ENCODE measurements around the gene LMBRD2. TPM values are rescaled to one million over a fixed set of nuclear protein-coding genes. Genes with fewer than 3 reads are reported as not detected.

LMBRD2 gene
- total RNA-seq, 2 experiments from 2014 or later = 9.9 to 10.8 TPM

DNA sequence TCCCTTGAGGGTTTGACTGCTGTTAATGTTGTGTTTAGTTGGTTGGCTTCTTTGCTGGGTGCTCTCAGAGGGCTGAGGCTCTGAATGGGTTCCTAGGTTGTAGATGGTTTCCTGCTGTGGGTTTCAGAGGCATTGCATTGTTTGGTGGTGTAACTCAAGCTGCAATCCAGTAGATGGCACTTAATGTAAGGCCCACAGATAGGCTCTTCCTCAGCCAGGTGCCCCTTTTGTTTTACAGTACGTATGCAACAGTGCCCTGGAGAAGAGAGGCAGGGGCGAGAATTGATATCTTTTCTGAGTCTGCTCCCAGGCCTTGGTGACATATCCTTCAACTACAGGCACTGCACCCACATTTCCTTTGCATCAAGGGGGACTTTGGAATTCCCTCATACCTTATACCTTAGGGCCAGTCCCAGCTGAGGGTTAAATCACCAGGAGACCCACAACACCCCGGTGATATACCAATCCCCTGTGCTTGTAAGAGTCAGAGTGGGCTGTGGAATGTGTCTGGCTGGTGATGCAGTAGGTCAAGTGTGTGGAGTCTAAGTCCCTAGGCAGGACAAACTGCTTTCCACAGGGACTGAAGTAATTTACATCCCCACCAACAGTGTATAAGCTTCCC is 78.0 kb downstream of the LMBRD2 start:
- TF ChIP-seq, protein P1, sequence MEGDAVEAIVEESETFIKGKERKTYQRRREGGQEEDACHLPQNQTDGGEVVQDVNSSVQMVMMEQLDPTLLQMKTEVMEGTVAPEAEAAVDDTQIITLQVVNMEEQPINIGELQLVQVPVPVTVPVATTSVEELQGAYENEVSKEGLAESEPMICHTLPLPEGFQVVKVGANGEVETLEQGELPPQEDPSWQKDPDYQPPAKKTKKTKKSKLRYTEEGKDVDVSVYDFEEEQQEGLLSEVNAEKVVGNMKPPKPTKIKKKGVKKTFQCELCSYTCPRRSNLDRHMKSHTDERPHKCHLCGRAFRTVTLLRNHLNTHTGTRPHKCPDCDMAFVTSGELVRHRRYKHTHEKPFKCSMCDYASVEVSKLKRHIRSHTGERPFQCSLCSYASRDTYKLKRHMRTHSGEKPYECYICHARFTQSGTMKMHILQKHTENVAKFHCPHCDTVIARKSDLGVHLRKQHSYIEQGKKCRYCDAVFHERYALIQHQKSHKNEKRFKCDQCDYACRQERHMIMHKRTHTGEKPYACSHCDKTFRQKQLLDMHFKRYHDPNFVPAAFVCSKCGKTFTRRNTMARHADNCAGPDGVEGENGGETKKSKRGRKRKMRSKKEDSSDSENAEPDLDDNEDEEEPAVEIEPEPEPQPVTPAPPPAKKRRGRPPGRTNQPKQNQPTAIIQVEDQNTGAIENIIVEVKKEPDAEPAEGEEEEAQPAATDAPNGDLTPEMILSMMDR (IDR thresholded peaks at IDR 0.05) = no peak
- peak; percentile 75 for ATAC-seq
- Mint-ChIP-seq H3K27me3 (peaks cover 1% of the 10 kb centered on the region), H3K36me3 (ENCODE audit: low read depth) (no peaks in the 10 kb centered on the region), H3K9me3 (no peaks in the 10 kb centered on the region), H3K4me3 (no peak overlapping the region), H3K27ac (no peak overlapping the region), H3K4me1 (ENCODE audit: low read depth) (no peaks in the 10 kb centered on the region)
- POLR2A ChIA-PET = no interaction called here
- CTCF ChIA-PET = interaction anchor here (1.0 to 1.3 kb wide), 3 partner anchors 9 to 231 kb away, joined by 3 to 4 read pairs (median 3); no protein-coding TSS in a partner anchor
- intact Hi-C loops (cut with micrococcal nuclease) = loop anchor here (10.0 kb wide), 1 partner anchor 621 kb away; no protein-coding TSS in a partner anchor
- peak; percentile 13 for DNase-seq

DNA sequence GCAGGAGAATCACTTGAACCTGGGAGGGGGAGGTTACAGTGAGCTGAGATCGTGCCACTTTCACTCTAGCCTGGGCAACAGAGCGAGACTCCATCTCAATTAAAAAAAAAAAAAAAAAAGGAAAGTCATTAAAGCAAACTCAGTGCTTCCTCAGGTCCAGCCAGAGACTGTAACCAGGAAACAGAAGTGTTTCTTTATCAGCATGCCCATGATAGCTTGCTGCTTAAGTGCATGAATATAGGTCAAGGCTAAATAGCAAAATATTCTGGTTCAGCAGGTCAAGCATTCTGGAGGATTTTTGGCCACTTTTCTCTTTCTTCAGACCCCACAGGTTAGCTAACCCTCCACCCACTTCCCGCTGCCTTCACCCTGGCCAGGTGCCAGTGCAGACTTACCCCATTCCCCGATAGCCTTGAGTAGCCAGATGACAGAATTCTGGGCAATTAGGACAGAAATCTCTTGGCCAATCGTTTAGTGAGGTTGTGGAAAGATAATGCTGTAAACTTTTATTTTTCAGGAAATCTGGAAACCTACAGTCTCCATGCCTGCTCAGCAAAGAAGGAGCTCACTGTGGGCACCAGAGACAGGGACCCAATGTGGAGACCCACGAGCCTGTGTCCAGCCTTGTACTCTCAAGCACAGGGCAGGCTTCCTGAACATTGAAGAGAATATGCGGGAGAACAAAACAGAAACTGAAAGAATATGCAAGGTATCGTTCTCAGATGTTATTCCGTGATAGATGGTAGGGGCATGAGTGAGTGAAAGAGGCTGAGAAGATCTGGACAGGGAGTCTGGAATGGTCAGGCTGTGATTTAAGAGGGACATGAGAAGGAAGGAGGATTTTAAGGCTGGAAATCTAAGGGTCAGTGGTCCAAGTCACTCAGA is 80.8 kb downstream of the LMBRD2 start:
- Mint-ChIP-seq H3K9me3 (no peaks in the 10 kb centered on the region), H3K36me3 (ENCODE audit: low read depth) (no peaks in the 10 kb centered on the region), H3K4me3 (no peak overlapping the region), H3K27me3 (peaks cover 17% of the 10 kb centered on the region), H3K27ac (no peak overlapping the region), H3K4me1 (ENCODE audit: low read depth) (no peaks in the 10 kb centered on the region)
- POLR2A ChIA-PET = no interaction called here
- intact Hi-C loops (cut with micrococcal nuclease) = loop anchor here (10.0 kb wide), 1 partner anchor 624 kb away; no protein-coding TSS in a partner anchor
- CTCF ChIA-PET = interaction anchor here (1.6 kb wide), 1 partner anchor 8 kb away, joined by 4 read pairs; no protein-coding TSS in a partner anchor
- TF ChIP-seq, protein P1 (IDR thresholded peaks at IDR 0.05) = no peak
- ATAC-seq (no peak), DNase-seq (no peak)

DNA sequence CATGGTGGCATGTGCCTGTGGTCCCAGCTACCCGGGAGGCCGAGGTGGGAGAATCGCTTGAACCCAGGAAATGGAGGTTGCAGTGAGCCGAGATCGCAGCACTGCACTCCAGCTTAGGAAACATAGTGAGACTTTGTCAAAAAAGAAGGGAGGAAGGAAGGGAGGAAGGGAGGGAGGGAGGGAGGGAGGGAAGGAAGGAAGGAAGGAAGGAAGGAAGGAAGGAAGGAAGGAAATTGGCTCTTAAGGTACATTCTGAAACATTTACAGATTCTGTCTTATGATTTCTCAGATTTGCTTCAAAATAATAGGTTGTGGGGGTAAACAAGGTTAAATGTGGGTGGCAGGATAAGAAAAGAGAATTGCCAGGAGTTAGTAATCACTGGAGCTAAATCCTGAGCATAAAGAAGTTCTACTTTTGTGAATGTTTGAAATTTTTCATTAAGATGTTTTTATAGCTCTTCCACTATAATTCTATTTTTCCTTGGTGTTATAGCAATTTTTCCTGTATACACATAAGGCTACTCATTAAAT is 82.9 kb downstream of the LMBRD2 start:
- no peaks in the 10 kb centered on the region for H3K4me1 Mint-ChIP-seq (ENCODE audit: low read depth)
- DNase-seq = no peak
- H3K36me3 Mint-ChIP-seq (ENCODE audit: low read depth) = no peaks in the 10 kb centered on the region
- ATAC-seq = no peak
- CTCF ChIA-PET = interaction anchor here (0.6 to 1.0 kb wide), 3 partner anchors 10 to 391 kb away, joined by 3 to 5 read pairs (median 4); no protein-coding TSS in a partner anchor
- H3K4me3 Mint-ChIP-seq = no peak overlapping the region
- intact Hi-C loops (cut with micrococcal nuclease) = no loop called here
- no peak overlapping the region for H3K27ac Mint-ChIP-seq
- POLR2A ChIA-PET = no interaction called here
- peaks cover 23% of the 10 kb centered on the region for H3K27me3 Mint-ChIP-seq
- TF ChIP-seq, protein P1 (IDR thresholded peaks at IDR 0.05) = no peak
- H3K9me3 Mint-ChIP-seq = no peaks in the 10 kb centered on the region

DNA sequence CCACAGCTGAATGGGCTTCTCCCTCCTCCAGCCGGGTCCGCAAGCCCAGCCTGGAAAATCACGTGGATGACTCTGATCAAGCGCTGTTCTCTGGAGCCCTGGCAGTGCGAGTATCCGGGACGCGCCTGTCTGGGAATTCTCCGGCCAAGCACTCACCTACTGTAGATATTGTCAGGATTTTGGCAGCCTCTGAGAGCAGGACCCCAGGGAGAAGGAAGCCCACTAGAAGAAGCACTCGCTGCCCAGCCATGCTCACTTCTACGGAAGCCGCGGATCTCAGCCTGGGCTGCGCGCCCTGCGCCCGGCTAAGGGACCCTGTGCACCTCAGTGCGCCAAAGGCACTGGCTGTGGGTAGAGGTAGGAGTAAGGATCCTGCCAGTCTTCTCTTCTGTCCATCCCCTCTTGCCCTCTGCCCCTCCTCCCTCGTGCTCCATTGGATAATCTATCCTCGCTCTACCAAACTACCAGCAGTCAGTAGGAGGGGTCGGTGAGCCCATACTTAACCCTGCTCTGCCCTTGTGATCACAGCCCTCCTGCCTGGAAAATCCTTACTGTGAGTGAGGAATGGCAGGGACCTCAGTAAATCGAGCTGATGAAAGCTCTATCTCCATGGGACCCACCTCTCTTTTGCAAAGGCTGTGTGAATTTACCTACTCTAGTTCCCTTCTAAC is 85.0 kb downstream of the LMBRD2 start, which contains the start of gene UGT3A2:
Gene UGT3A2 (minus strand): TSS at position 343 of the 671 bp plus-strand sequence. CDS start 93 bp downstream, at position 250.
- ATAC-seq (no peak), DNase-seq (no peak)
- intact Hi-C loops (cut with micrococcal nuclease) = no loop called here
- H3K9me3 Mint-ChIP-seq = peaks cover 1% of the 10 kb centered on the region
- CTCF ChIA-PET = interaction anchor here (0.6 to 0.7 kb wide), 2 partner anchors 13 to 348 kb away, joined by 3 read pairs; no protein-coding TSS in a partner anchor
- TF ChIP-seq, protein P1 (IDR thresholded peaks at IDR 0.05) = no peak
- POLR2A ChIA-PET = no interaction called here
- H3K4me1 Mint-ChIP-seq (ENCODE audit: low read depth) = no peaks in the 10 kb centered on the region
- H3K36me3 Mint-ChIP-seq (ENCODE audit: low read depth) = no peaks in the 10 kb centered on the region
- H3K27me3 Mint-ChIP-seq = peaks cover 22% of the 10 kb centered on the region
- no peak within 1 kb of the TSS for H3K4me3 Mint-ChIP-seq
- H3K27ac Mint-ChIP-seq = no peak within 1 kb of the TSS

Measured in activated CD8-positive, alpha-beta T cell treated with anti-CD3 and anti-CD28 coated beads for 36 hours (primary cell).